ENCODE results near the gene CAMSAP2.
"Not testable (repeated sequence)": the region's sequence is repeated elsewhere in the genome, so short reads cannot be mapped to it uniquely, and the experiment has no call there.

The CAMSAP2 gene

GRCh38 chr1:200808846-200809245, 70.2 kb downstream of the CAMSAP2 start:
- no peak for DNase-seq (ENCODE audit: low read depth)
- H3K4me3 ChIP-seq (ENCODE audit: control insufficient read depth, low read depth, low read length): no peak overlapping the region
- no peak for TF ChIP-seq CTCF (conservative IDR thresholded peaks at IDR 0.05; ENCODE audit: control insufficient read depth, insufficient read depth, low read depth, low read length)

GRCh38 chr1:200811704-200812103, 73.0 kb downstream of the CAMSAP2 start:
- DNase-seq (ENCODE audit: low read depth): no peak
- TF ChIP-seq CTCF (conservative IDR thresholded peaks at IDR 0.05; ENCODE audit: control insufficient read depth, insufficient read depth, low read depth, low read length): no peak
- no peak overlapping the region for H3K4me3 ChIP-seq (ENCODE audit: control insufficient read depth, low read depth, low read length)

GRCh38 chr1:200816624-200817224, 78.0 kb downstream of the CAMSAP2 start:
- H3K4me3 ChIP-seq (ENCODE audit: control insufficient read depth, low read depth, low read length); DNase-seq (ENCODE audit: low read depth): not testable (repeated sequence)

- no peak overlapping the region for H3K4me3 ChIP-seq (ENCODE audit: control insufficient read depth, low read depth, low read length)
- TF ChIP-seq CTCF (conservative IDR thresholded peaks at IDR 0.05; ENCODE audit: control insufficient read depth, insufficient read depth, low read depth, low read length): no peak
- no peak for DNase-seq (ENCODE audit: low read depth)
Observed at GRCh38 chr1:200818248-200818647, 79.6 kb downstream of the CAMSAP2 start.

GRCh38 chr1:200819726-200820125, 81.0 kb downstream of the CAMSAP2 start:
- no peak overlapping the region for H3K4me3 ChIP-seq (ENCODE audit: control insufficient read depth, low read depth, low read length)
- no peak for TF ChIP-seq CTCF (conservative IDR thresholded peaks at IDR 0.05; ENCODE audit: control insufficient read depth, insufficient read depth, low read depth, low read length)
- DNase-seq (ENCODE audit: low read depth): no peak

GRCh38 chr1:200831091-200831490, 92.4 kb downstream of the CAMSAP2 start:
- H3K4me3 ChIP-seq (ENCODE audit: control insufficient read depth, low read depth, low read length): no peak overlapping the region
- no peak for DNase-seq (ENCODE audit: low read depth)
- no peak for TF ChIP-seq CTCF (conservative IDR thresholded peaks at IDR 0.05; ENCODE audit: control insufficient read depth, insufficient read depth, low read depth, low read length)

GRCh38 chr1:200834383-200834782, 95.7 kb downstream of the CAMSAP2 start:
- TF ChIP-seq CTCF (conservative IDR thresholded peaks at IDR 0.05; ENCODE audit: control insufficient read depth, insufficient read depth, low read depth, low read length): no peak
- no peak overlapping the region for H3K4me3 ChIP-seq (ENCODE audit: control insufficient read depth, low read depth, low read length)
- no peak for DNase-seq (ENCODE audit: low read depth)
